Fibroblast of lung (primary cell): ENCODE data around the gene FAM76B. TPM values are rescaled to one million over a fixed set of nuclear protein-coding genes. Genes with fewer than 3 reads are reported as not detected.

ENCODE experiments used
- DNase-seq, 2 donors: peaks; one replicate each; pipeline versions ENCODE4 v3.0.0 to v3.0.0-alpha.2; 2010; ENCODE audit warnings: low read depth in 2 of 2
- H2AFZ ChIP-seq: 2 replicates; pipeline ENCODE4 v1.5.1; 2012; ENCODE audit warnings: low read length, control low read depth, inconsistent platforms
- H3K27ac ChIP-seq: 2 replicates; pipeline ENCODE4 v1.5.1; 2011; ENCODE audit warnings: low read length, control low read depth; ENCODE audit not compliant: insufficient read depth
- H3K27me3 ChIP-seq: 2 replicates; pipeline ENCODE4 v1.5.1; 2011; ENCODE audit warnings: mild to moderate bottlenecking, low read length; ENCODE audit not compliant: control insufficient read depth, insufficient read depth
- H3K36me3 ChIP-seq: 2 replicates; pipeline ENCODE4 v1.5.1; 2011; ENCODE audit warnings: low read length; ENCODE audit not compliant: control insufficient read depth, insufficient read depth
- H3K4me1 ChIP-seq: 2 replicates; pipeline ENCODE4 v1.5.1; 2011; ENCODE audit warnings: low read length; ENCODE audit not compliant: control insufficient read depth, insufficient read depth; ENCODE audit errors: extremely low read depth
- H3K4me2 ChIP-seq: 2 replicates; pipeline ENCODE4 v1.5.1; 2011; ENCODE audit warnings: low read length, control low read depth; ENCODE audit not compliant: insufficient read depth; ENCODE audit errors: extremely low read depth
- H3K4me3 ChIP-seq, 4 experiments: fragments of 200-600 bp in 1 of 4; sonication (generic) in 1 of 4; replicated peaks in 1 of 4; 2 replicates each; pipeline ENCODE4 v1.5.1; 2011 to 2016; ENCODE audit warnings: low read length in 4 of 4, low read depth in 3 of 4, mild to moderate bottlenecking in 3 of 4, control low read depth in 2 of 4, inconsistent platforms in 1 of 4, mixed read lengths in 1 of 4; ENCODE audit not compliant: insufficient read depth in 1 of 4; ENCODE audit errors: control extremely low read depth in 1 of 4
- H3K79me2 ChIP-seq: 2 replicates; pipeline ENCODE4 v1.5.1; 2012; ENCODE audit warnings: mild to moderate bottlenecking, low read length, inconsistent platforms; ENCODE audit not compliant: control insufficient read depth, insufficient read depth
- H3K9ac ChIP-seq: 2 replicates; pipeline ENCODE4 v1.5.1; 2011; ENCODE audit warnings: mild to moderate bottlenecking, low read length, control low read depth; ENCODE audit not compliant: insufficient read depth
- H3K9me3 ChIP-seq: 2 replicates; pipeline ENCODE4 v1.5.1; 2012; ENCODE audit warnings: low read depth, low read length; ENCODE audit not compliant: control insufficient read depth, insufficient read depth
- H4K20me1 ChIP-seq: 2 replicates; pipeline ENCODE4 v1.5.1; 2011; ENCODE audit warnings: low read length; ENCODE audit not compliant: control insufficient read depth, insufficient read depth; ENCODE audit errors: extremely low read depth
- EZH2 ChIP-seq: IDR thresholded peaks from 2 replicates; pipeline ENCODE4 v1.5.1; 2012; ENCODE audit warnings: low read length, control low read depth, mild to moderate bottlenecking; ENCODE audit errors: missing control alignments
- polyA plus RNA-seq, 2 donors: library from polyadenylated mRNA; depleted of rRNA in 1 of 2; stranded (reverse) in 1 of 2; unstranded in 1 of 2; fragments of >200 nt; gene quantifications; 2 replicates each; pipeline ENCODE4 v1.2.1, GENCODE V29; 2011 to 2012; ENCODE audit warnings: missing spikeins in 1 of 2
- total RNA-seq: library from RNA; depleted of rRNA; stranded (reverse); fragments of >200 nt; gene quantifications from 2 replicates; pipeline ENCODE4 v1.2.1, GENCODE V29; 2014
- TF ChIP-seq, protein P1 (sequence below), 2 donors: IDR thresholded peaks in 1 of 2; conservative IDR thresholded peaks in 1 of 2; 1 replicate in 1 of 2; 2 replicates in 1 of 2; pipeline ENCODE4 v1.5.1; 2011 to 2012; ENCODE audit warnings: low read length in 2 of 2, control low read depth in 1 of 2, inconsistent platforms in 1 of 2, low read depth in 1 of 2, mild to moderate bottlenecking in 1 of 2

Gene FAM76B
- total and polyA plus RNA-seq, 2 donors (not counting 1 experiment from before 2014, with no cell fraction given), result 14.9 to 18.2 TPM

DNA sequence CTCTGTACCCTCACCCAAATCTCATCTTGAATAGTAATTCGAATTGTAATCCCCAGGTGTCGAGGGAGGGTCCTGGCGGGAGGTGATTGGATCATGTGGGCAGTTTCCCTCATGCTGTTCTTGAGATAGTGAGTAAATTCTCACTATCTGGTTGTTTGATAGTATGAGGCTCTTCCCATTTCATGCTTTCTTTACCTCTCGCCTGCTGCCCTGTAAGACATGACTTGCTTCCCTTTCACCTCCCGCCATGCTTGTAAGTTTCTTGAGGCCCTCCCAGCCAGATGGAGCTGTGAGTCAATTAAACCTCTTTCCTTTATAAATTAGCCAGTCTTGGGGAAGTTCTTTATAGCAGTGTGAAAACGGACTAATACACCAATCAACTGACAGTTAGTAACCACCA lies 60.1 kb downstream of the FAM76B start:
- H3K4me1 ChIP-seq, result no peaks in the 10 kb centered on the region
- no peaks in the 10 kb centered on the region for H3K27me3 ChIP-seq
- no peaks in the 10 kb centered on the region for H4K20me1 ChIP-seq
- no peaks in the 10 kb centered on the region for H3K79me2 ChIP-seq
- H3K36me3 ChIP-seq, result no peaks in the 10 kb centered on the region
- H3K4me2 ChIP-seq, result no peak overlapping the region
- no peaks in the 10 kb centered on the region for H3K9me3 ChIP-seq
- H3K4me3 ChIP-seq, result no peak overlapping the region
- TF ChIP-seq, protein P1, sequence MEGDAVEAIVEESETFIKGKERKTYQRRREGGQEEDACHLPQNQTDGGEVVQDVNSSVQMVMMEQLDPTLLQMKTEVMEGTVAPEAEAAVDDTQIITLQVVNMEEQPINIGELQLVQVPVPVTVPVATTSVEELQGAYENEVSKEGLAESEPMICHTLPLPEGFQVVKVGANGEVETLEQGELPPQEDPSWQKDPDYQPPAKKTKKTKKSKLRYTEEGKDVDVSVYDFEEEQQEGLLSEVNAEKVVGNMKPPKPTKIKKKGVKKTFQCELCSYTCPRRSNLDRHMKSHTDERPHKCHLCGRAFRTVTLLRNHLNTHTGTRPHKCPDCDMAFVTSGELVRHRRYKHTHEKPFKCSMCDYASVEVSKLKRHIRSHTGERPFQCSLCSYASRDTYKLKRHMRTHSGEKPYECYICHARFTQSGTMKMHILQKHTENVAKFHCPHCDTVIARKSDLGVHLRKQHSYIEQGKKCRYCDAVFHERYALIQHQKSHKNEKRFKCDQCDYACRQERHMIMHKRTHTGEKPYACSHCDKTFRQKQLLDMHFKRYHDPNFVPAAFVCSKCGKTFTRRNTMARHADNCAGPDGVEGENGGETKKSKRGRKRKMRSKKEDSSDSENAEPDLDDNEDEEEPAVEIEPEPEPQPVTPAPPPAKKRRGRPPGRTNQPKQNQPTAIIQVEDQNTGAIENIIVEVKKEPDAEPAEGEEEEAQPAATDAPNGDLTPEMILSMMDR (conservative IDR thresholded peaks at IDR 0.05 in 1 of 2, IDR thresholded peaks at IDR 0.05 in 1 of 2; ENCODE audit: low read depth in 1 of 2, low read length in 2 of 2), result no peak
- no peak for TF ChIP-seq EZH2
- H3K27ac ChIP-seq, result no peak overlapping the region
- DNase-seq, result no peak
- H3K9ac ChIP-seq, result no peak overlapping the region
- no peak overlapping the region for H2AFZ ChIP-seq

DNA sequence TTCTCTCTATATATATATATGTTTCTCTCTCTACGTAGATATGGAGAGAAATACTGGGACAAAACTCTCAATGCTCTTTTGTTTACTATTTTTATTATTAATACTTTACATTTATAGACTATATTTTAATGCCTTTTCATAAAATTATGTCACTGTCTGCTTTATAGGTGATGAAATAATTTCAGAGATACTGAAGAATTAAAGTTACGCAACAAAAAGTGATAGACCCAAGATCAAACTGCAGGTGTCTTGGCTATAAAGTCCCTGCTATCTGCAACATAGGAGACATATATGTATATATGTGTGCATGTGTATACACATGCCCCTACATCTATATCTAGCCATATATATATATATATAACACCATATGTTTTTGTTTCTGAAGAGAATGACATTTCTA lies 60.8 kb downstream of the FAM76B start:
- no peak overlapping the region for H2AFZ ChIP-seq
- no peak overlapping the region for H3K9ac ChIP-seq
- H3K4me3 ChIP-seq, result no peak overlapping the region
- no peaks in the 10 kb centered on the region for H3K27me3 ChIP-seq
- no peaks in the 10 kb centered on the region for H3K9me3 ChIP-seq
- TF ChIP-seq, protein P1 (conservative IDR thresholded peaks at IDR 0.05 in 1 of 2, IDR thresholded peaks at IDR 0.05 in 1 of 2; ENCODE audit: low read depth in 1 of 2, low read length in 2 of 2), result no peak
- no peak for DNase-seq
- no peaks in the 10 kb centered on the region for H3K4me1 ChIP-seq
- H3K4me2 ChIP-seq, result no peak overlapping the region
- H3K79me2 ChIP-seq, result no peaks in the 10 kb centered on the region
- H3K27ac ChIP-seq, result no peak overlapping the region
- no peaks in the 10 kb centered on the region for H3K36me3 ChIP-seq
- no peaks in the 10 kb centered on the region for H4K20me1 ChIP-seq

DNA sequence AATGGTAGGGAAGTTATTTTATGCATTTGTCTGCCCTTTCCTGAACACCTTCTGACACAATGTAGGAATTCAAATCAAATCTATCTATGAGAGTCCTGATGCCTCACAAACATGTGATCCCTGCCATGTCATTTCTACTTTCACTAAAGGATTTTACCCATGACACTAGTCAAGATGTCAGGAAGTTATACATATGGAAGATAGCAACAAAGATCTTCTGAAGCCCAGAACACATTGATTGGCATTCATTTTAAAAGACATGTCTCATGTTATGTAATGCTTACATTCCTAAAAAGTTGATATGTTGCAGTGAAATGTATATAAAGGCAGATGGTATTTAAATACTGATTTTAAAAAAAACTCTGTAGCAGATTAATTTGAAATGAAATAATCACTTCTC lies 61.5 kb downstream of the FAM76B start:
- Histone ChIP-seq H3K4me2 (no peak overlapping the region), H3K27ac (no peak overlapping the region), H3K4me1 (no peaks in the 10 kb centered on the region), H3K4me3 (no peak overlapping the region), H2AFZ (no peak overlapping the region), H4K20me1 (no peaks in the 10 kb centered on the region), H3K9me3 (no peaks in the 10 kb centered on the region), H3K9ac (no peak overlapping the region), H3K36me3 (no peaks in the 10 kb centered on the region), H3K27me3 (no peaks in the 10 kb centered on the region), H3K79me2 (no peaks in the 10 kb centered on the region)
- no peak for DNase-seq
- TF ChIP-seq EZH2, result no peak
- TF ChIP-seq, protein P1 (conservative IDR thresholded peaks at IDR 0.05 in 1 of 2, IDR thresholded peaks at IDR 0.05 in 1 of 2; ENCODE audit: low read depth in 1 of 2, low read length in 2 of 2), result no peak
